ENCODE results near the gene UBE2H. TPM values are rescaled to one million over a fixed set of nuclear protein-coding genes. Genes with fewer than 3 reads are reported as not detected.
"Not testable (repeated sequence)": the region's sequence is repeated elsewhere in the genome, so short reads cannot be mapped to it uniquely, and the experiment has no call there.

UBE2H gene
- total RNA-seq, 4 donors from 2014 or later: 63.2 to 154 (median 101) TPM

DNA sequence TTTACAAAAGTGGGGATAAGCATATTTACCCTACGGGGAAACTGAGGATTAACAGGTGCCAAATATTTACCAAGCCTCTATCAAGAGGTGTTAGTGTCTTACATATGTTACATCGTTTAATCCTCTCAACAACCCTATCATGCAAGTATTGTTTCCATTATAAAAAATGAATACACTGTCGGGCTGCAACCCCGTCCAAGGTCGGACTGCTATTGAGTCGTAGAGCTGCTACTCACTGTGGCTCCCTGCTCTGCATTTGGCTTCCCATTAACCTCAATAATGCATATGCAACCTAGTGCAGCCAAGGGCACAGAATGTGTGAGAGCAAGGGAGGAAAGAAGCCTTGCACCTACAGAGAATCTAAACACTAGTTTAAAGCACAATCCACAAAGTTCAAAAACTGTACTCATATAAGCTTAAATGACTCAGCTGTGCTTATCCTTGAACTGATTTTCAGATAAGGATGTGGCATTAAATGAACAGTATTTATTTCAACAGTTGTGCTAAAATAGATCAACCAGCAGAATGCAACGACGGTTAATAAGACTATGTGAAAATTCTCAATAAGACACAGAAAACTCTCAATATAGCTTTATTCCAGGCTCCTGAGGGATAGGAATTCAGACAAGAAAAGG is 49.9 kb downstream of the UBE2H start:
- intact Hi-C loops (cut with DNase I; ENCODE audit: low total_unique reads): no loop called here
- TF ChIP-seq, protein P1, sequence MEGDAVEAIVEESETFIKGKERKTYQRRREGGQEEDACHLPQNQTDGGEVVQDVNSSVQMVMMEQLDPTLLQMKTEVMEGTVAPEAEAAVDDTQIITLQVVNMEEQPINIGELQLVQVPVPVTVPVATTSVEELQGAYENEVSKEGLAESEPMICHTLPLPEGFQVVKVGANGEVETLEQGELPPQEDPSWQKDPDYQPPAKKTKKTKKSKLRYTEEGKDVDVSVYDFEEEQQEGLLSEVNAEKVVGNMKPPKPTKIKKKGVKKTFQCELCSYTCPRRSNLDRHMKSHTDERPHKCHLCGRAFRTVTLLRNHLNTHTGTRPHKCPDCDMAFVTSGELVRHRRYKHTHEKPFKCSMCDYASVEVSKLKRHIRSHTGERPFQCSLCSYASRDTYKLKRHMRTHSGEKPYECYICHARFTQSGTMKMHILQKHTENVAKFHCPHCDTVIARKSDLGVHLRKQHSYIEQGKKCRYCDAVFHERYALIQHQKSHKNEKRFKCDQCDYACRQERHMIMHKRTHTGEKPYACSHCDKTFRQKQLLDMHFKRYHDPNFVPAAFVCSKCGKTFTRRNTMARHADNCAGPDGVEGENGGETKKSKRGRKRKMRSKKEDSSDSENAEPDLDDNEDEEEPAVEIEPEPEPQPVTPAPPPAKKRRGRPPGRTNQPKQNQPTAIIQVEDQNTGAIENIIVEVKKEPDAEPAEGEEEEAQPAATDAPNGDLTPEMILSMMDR (IDR thresholded peaks at IDR 0.05): no peak
- TF ChIP-seq POLR2A (IDR thresholded peaks at IDR 0.05): no peak
- no peak overlapping the region for H3K4me3 ChIP-seq (ENCODE audit: low read depth, poor library complexity, severe bottlenecking)
- WGBS, 2 donors: 90 to 94% methylated on average over 8 of the region's 8 CpGs
- DNase-seq (ENCODE audit: low spot score in 2 of 2): no peak

- no peak overlapping the region for H3K4me3 ChIP-seq (ENCODE audit: low read depth, poor library complexity, severe bottlenecking)
- no peak for DNase-seq (ENCODE audit: low spot score in 2 of 2)
- intact Hi-C loops (cut with DNase I; ENCODE audit: low total_unique reads): no loop called here
- TF ChIP-seq, protein P1 (IDR thresholded peaks at IDR 0.05): no peak
- no peak for TF ChIP-seq POLR2A (IDR thresholded peaks at IDR 0.05)
- 86 to 88% methylated on average over 5 of the region's 5 CpGs for WGBS, 2 donors
These were observed 54.1 kb downstream of the UBE2H start for GRCh38 chr7:129898502-129899160.

DNA sequence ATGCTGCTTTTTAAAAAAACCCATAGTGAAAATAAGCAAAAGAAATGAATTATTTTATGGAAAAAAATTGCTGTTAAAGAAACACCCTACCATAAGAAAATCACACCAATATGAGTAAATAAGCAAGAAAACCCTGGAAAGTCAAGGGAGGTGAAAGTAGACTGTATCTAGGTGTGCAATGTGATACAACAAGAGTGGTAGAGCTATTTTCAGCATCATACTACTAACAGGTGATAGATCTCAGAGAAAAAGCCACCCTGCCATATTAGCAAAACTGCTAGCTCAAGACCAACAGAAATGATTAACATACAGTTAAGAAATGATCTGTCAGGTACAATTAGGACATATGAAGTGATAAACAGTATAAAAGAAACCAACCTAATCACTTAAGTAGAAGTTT is 54.8 kb downstream of the UBE2H start:
- DNase-seq (ENCODE audit: low spot score in 2 of 2): no peak
- H3K4me3 ChIP-seq (ENCODE audit: low read depth, poor library complexity, severe bottlenecking): no peak overlapping the region
- intact Hi-C loops (cut with DNase I; ENCODE audit: low total_unique reads): no loop called here
- TF ChIP-seq POLR2A (IDR thresholded peaks at IDR 0.05): no peak
- TF ChIP-seq, protein P1 (IDR thresholded peaks at IDR 0.05): no peak

DNA sequence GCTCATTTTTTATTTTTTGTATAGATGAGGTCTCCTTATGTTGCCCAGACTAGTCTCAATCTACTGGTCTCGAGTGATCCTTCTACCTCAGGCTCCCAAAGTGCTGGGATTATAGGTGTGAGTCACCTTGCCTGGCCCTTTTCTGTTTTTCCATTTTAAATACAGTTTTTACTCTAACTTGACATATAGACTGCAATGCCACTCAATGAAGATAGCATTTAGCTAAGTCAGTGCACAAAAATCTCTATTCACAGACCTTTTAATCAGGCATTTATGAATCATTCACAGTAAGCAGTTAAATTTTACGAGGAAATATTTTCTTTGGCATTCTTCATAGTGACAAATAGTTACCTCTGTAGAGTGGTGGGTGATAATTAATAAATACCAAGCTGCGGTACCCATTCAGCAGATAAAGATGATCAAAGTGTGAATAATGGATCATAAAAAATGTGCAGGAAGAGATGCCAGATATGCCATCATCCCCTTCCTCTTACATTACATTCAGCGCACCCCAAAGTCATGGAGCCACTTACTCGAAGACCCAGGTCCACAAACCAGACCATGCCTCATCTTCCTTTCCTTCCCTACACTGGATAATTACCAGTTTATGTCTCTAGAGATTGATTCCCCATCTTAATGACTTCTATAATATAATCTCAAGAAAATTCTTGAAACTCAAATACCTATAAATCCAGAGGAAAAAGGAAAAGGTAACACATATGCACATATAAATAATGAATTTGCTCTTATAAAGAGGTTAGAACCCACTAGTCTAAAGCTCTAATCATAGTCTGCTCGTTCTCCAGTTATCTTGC is 56.0 kb downstream of the UBE2H start:
- DNase-seq (ENCODE audit: low spot score in 2 of 2): no peak
- intact Hi-C loops (cut with DNase I; ENCODE audit: low total_unique reads): no loop called here
- WGBS, 2 donors: 81 to 85% methylated on average over 6 of the region's 6 CpGs
- H3K4me3 ChIP-seq (ENCODE audit: low read depth, poor library complexity, severe bottlenecking): no peak overlapping the region
- TF ChIP-seq, protein P1 (IDR thresholded peaks at IDR 0.05): no peak
- no peak for TF ChIP-seq POLR2A (IDR thresholded peaks at IDR 0.05)

- intact Hi-C loops (cut with DNase I; ENCODE audit: low total_unique reads); H3K4me3 ChIP-seq (ENCODE audit: low read depth, poor library complexity, severe bottlenecking); DNase-seq (ENCODE audit: low spot score in 2 of 2): not testable (repeated sequence)
- WGBS, 2 donors: 95 to 98% methylated on average over 7 of the region's 7 CpGs
These were observed 58.6 kb downstream of the UBE2H start for GRCh38 chr7:129894184-129894583.

DNA sequence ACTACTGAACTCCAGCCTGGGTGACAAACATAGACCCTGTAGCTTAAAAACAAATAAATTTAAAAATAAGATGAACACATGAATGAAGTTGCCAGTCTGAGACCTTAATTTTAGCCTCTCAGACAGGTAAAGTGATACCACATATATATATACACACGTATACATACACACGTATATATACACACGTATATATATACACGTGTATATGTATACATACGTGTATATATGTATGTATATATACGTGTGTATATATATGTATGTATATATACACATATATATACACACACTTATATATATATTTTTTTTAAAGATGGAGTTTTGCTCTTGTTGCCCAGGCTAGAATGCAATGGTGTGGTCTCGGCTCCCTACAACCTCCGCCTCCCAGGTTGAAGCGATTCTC is 62.7 kb downstream of the UBE2H start:
- H3K4me3 ChIP-seq (ENCODE audit: low read depth, poor library complexity, severe bottlenecking): no peak overlapping the region
- no peak for DNase-seq (ENCODE audit: low spot score in 2 of 2)
- WGBS, 2 donors: 94 to 95% methylated on average over 9 of the region's 9 CpGs
- intact Hi-C loops (cut with DNase I; ENCODE audit: low total_unique reads): no loop called here
- TF ChIP-seq, protein P1 (IDR thresholded peaks at IDR 0.05): no peak
- TF ChIP-seq POLR2A (IDR thresholded peaks at IDR 0.05): no peak
